ENCODE measurements around the gene LRRIQ4.

The LRRIQ4 gene

GRCh38 chr3:169838511-169839030 is 25.9 kb downstream of the LRRIQ4 start:
- FAIRE-seq (no peak), DNase-seq (ENCODE audit: insufficient read length) (no peak)
- TF ChIP-seq TAF1 (IDR thresholded peaks at IDR 0.05; ENCODE audit: borderline replicate concordance, low read depth, low read length) (no peak), POLR2AphosphoS5 (IDR thresholded peaks at IDR 0.05; ENCODE audit: low read depth, low read length) (no peak), POLR2A (IDR thresholded peaks at IDR 0.05; ENCODE audit: low read depth, low read length) (no peak)

- TF ChIP-seq TAF1 (IDR thresholded peaks at IDR 0.05; ENCODE audit: borderline replicate concordance, low read depth, low read length), result no peak
- TF ChIP-seq POLR2AphosphoS5 (IDR thresholded peaks at IDR 0.05; ENCODE audit: low read depth, low read length), result no peak
- no peak for TF ChIP-seq POLR2A (IDR thresholded peaks at IDR 0.05; ENCODE audit: low read depth, low read length)
- DNase-seq (ENCODE audit: insufficient read length) (no peak), FAIRE-seq (peak; percentile 88)
Measured at GRCh38 chr3:169841171-169841570, 28.5 kb downstream of the LRRIQ4 start.

- DNase-seq (ENCODE audit: insufficient read length) (no peak), FAIRE-seq (no peak)
- no peak for TF ChIP-seq POLR2AphosphoS5 (IDR thresholded peaks at IDR 0.05; ENCODE audit: low read depth, low read length)
- no peak for TF ChIP-seq POLR2A (IDR thresholded peaks at IDR 0.05; ENCODE audit: low read depth, low read length)
- TF ChIP-seq TAF1 (IDR thresholded peaks at IDR 0.05; ENCODE audit: borderline replicate concordance, low read depth, low read length), result no peak
Measured at GRCh38 chr3:169842960-169843359, 30.3 kb downstream of the LRRIQ4 start.

- FAIRE-seq (peak; percentile 88), DNase-seq (ENCODE audit: insufficient read length) (peak; percentile 41)
- TF ChIP-seq TAF1 (IDR thresholded peaks at IDR 0.05; ENCODE audit: borderline replicate concordance, low read depth, low read length), result no peak
- TF ChIP-seq POLR2A (IDR thresholded peaks at IDR 0.05; ENCODE audit: low read depth, low read length), result no peak
- TF ChIP-seq POLR2AphosphoS5 (IDR thresholded peaks at IDR 0.05; ENCODE audit: low read depth, low read length), result no peak
Measured at GRCh38 chr3:169846458-169847193, 34.0 kb downstream of the LRRIQ4 start.

GRCh38 chr3:169847896-169848295 is 35.2 kb downstream of the LRRIQ4 start:
- no peak for DNase-seq (ENCODE audit: insufficient read length)
- no peak for TF ChIP-seq POLR2AphosphoS5 (IDR thresholded peaks at IDR 0.05; ENCODE audit: low read depth, low read length)
- no peak for TF ChIP-seq TAF1 (IDR thresholded peaks at IDR 0.05; ENCODE audit: borderline replicate concordance, low read depth, low read length)
- no peak for TF ChIP-seq POLR2A (IDR thresholded peaks at IDR 0.05; ENCODE audit: low read depth, low read length)
- peak; percentile 51 for FAIRE-seq

GRCh38 chr3:169848741-169849140 is 36.1 kb downstream of the LRRIQ4 start:
- FAIRE-seq, result no peak
- TF ChIP-seq POLR2A (IDR thresholded peaks at IDR 0.05; ENCODE audit: low read depth, low read length), result no peak
- TF ChIP-seq POLR2AphosphoS5 (IDR thresholded peaks at IDR 0.05; ENCODE audit: low read depth, low read length), result no peak
- TF ChIP-seq TAF1 (IDR thresholded peaks at IDR 0.05; ENCODE audit: borderline replicate concordance, low read depth, low read length), result no peak

GRCh38 chr3:169850618-169851017 is 37.9 kb downstream of the LRRIQ4 start:
- FAIRE-seq (no peak), DNase-seq (ENCODE audit: insufficient read length) (no peak)
- TF ChIP-seq TAF1 (IDR thresholded peaks at IDR 0.05; ENCODE audit: borderline replicate concordance, low read depth, low read length), result no peak
- no peak for TF ChIP-seq POLR2AphosphoS5 (IDR thresholded peaks at IDR 0.05; ENCODE audit: low read depth, low read length)
- no peak for TF ChIP-seq POLR2A (IDR thresholded peaks at IDR 0.05; ENCODE audit: low read depth, low read length)

More at GRCh38 chr3:169848741-169849140, 36.1 kb downstream of the LRRIQ4 start:
- DNase-seq (ENCODE audit: insufficient read length), result no peak

GRCh38 chr3:169855514-169855913 is 42.8 kb downstream of the LRRIQ4 start:
- no peak for DNase-seq (ENCODE audit: insufficient read length)
- no peak for FAIRE-seq
- TF ChIP-seq POLR2AphosphoS5 (IDR thresholded peaks at IDR 0.05; ENCODE audit: low read depth, low read length) (no peak), TAF1 (IDR thresholded peaks at IDR 0.05; ENCODE audit: borderline replicate concordance, low read depth, low read length) (no peak), POLR2A (IDR thresholded peaks at IDR 0.05; ENCODE audit: low read depth, low read length) (no peak)

GRCh38 chr3:169857811-169858210 is 45.1 kb downstream of the LRRIQ4 start:
- no peak for DNase-seq (ENCODE audit: insufficient read length)
- FAIRE-seq, result no peak
- TF ChIP-seq POLR2AphosphoS5 (IDR thresholded peaks at IDR 0.05; ENCODE audit: low read depth, low read length) (no peak), POLR2A (IDR thresholded peaks at IDR 0.05; ENCODE audit: low read depth, low read length) (no peak), TAF1 (IDR thresholded peaks at IDR 0.05; ENCODE audit: borderline replicate concordance, low read depth, low read length) (no peak)

- no peak for DNase-seq (ENCODE audit: insufficient read length)
- FAIRE-seq, result no peak
- TF ChIP-seq POLR2A (IDR thresholded peaks at IDR 0.05; ENCODE audit: low read depth, low read length) (no peak), POLR2AphosphoS5 (IDR thresholded peaks at IDR 0.05; ENCODE audit: low read depth, low read length) (no peak), TAF1 (IDR thresholded peaks at IDR 0.05; ENCODE audit: borderline replicate concordance, low read depth, low read length) (no peak)
Measured at GRCh38 chr3:169861871-169862270, 49.2 kb downstream of the LRRIQ4 start.

GRCh38 chr3:169863458-169863899 is 50.8 kb downstream of the LRRIQ4 start:
- no peak for DNase-seq (ENCODE audit: insufficient read length)
- TF ChIP-seq TAF1 (IDR thresholded peaks at IDR 0.05; ENCODE audit: borderline replicate concordance, low read depth, low read length) (no peak), POLR2AphosphoS5 (IDR thresholded peaks at IDR 0.05; ENCODE audit: low read depth, low read length) (no peak), POLR2A (IDR thresholded peaks at IDR 0.05; ENCODE audit: low read depth, low read length) (no peak)
- peak; percentile 94 for FAIRE-seq

- DNase-seq (ENCODE audit: insufficient read length), result no peak
- FAIRE-seq, result no peak
- TF ChIP-seq TAF1 (IDR thresholded peaks at IDR 0.05; ENCODE audit: borderline replicate concordance, low read depth, low read length) (no peak), POLR2A (IDR thresholded peaks at IDR 0.05; ENCODE audit: low read depth, low read length) (no peak), POLR2AphosphoS5 (IDR thresholded peaks at IDR 0.05; ENCODE audit: low read depth, low read length) (no peak)
Measured at GRCh38 chr3:169864270-169864669, 51.6 kb downstream of the LRRIQ4 start.
